PC-3 (cell line): ENCODE data around the gene HLA-DOB.

Source experiments
- CTCF ChIP-seq: fragments of 300-600 bp; sonication (generic); conservative IDR thresholded peaks from 2 replicates; pipeline ENCODE4 v1.5.1; 2017; ENCODE audit warnings: antibody characterized with exemption, low read depth, mild to moderate bottlenecking, low read length
- EZH2phosphoT487 ChIP-seq: fragments of 300-600 bp; sonication (generic); IDR thresholded peaks from 2 replicates; pipeline ENCODE4 v1.6.1; 2018; ENCODE audit warnings: mild to moderate bottlenecking, antibody characterized with exemption, low read length, borderline replicate concordance

GRCh38 chr6:32814145-32814544, 2.7 kb downstream of the HLA-DOB start:
- no peak for TF ChIP-seq CTCF
- TF ChIP-seq EZH2phosphoT487: no peak
